Superior temporal gyrus (tissue), 1 donor: Measurements from ENCODE around the gene FAM120C.

ENCODE experiments used
- DNase-seq: peaks from one replicate; pipeline ENCODE4 v3.0.0-alpha.2; 2016; ENCODE audit errors: extremely low spot score

Gene FAM120C

DNA sequence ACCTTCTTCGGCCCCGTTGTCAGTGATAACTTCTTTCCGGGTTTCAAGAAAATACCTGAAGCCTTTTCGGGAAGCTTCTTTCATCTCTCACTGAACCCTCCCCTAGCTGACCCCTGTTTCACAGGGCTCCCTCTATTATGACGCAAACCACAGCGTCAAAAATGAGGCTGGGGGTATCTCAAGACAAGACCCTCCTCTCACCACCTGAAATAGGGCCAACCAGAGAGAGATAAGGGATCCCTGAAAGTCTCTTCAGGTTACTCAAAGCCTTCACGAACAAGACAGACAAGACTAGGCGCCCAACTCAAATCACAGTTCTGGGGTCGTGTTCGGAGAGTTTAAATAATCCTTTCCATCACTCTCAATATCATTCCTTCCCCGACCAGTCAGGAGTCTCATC, 140.0 kb downstream of the FAM120C start:
- peak; percentile 12 for DNase-seq

DNA sequence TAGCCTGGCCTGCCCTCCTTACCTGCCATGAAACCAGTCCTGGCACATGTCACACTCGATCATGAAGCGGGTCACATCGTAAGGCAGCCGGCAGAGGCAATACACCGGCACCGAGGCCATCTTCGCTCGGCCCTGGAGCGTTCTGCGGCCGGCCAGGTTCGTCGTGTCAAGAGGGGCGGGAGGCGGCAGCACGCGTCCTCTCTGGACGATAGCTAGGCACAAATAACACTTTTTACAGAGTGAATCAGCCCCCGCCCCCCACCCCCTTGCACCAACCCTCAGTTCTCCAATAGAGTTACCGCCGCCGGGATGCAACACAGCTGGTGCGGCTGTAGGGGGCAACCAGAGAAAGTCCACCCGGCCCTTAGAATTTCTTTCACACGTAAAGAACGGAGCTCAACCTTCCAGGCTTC, 140.4 kb downstream of the FAM120C start:
- peak; percentile 20 for DNase-seq

DNA sequence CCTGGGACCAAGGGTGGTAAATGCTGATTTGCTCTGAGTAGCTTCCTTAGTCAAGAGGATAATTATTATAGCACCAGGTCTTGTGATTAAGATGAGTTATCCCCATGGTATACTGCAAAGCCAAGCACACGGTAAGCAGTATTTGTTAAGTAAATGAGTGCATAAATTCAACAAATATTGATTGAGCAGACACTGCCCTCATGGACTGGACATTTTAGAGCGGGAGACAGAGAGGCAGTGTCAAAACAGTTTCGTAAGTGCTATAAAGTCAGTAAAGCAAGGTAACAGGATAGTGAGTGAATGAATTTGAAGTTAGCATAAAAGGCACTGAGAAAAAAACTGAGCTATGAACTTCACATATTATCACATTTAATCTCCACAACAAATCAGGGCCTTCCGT, 152.7 kb downstream of the FAM120C start:
- no peak for DNase-seq

DNA sequence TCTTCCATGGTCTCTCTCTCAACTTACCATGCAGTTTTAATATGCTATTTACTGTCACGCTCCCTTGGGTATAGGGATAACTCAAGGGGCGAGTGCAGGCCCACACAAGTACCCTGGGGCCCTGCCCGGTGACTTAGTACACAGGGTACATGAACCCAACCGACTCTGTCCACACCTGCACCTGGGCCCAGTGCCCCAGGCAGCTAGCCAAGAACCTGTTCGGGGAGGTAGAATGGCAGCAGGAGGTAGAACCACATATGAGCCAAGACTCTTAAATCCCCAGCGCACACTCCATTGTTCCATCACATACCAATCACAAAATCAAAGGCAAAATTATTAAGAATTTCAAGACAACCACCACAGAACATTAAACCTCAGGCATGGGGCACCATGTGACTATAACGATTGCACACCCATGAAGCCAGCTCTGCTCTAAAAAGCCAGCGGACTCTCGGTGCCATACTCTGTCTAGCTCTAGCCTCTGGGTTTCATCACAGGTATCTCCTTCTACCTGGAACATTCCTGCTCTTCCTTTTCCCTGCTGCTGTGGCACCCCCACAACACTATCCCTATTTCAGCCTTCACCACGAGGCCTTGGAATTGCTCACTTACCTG, 153.4 kb downstream of the FAM120C start:
- DNase-seq, result no peak

DNA sequence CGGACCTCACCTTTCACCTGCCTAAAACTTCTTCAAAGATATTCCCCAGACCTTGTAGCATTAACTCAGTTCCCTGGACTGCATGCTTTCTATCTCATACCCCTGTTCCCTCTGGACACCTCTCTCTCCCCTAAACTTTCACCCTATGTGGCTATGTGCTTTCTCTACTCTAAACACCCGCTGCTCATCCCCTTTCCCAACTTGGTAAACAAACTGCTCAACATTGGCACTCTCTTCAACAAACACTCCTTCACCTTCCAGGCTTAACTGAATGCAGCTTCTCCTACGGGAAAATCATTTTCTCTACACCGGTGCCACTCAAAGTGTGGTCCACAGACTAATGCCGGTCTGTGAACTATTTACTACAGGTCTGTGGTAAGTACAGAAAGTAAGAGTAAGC, 158.7 kb downstream of the FAM120C start:
- DNase-seq, result no peak
